T-helper 2 cell treated with Interferon-gamma antibody and Interleukin-4, amounts not matched to agents 100 ng/mL and 5 ng/mL, for 36 hours (primary cell): ENCODE data around the gene IGBP1. TPM values are rescaled to one million over a fixed set of nuclear protein-coding genes. Genes with fewer than 3 reads are reported as not detected.
"Not testable (repeated sequence)": the region's sequence is repeated elsewhere in the genome, so short reads cannot be mapped to it uniquely, and the experiment has no call there.

Experiments used
- intact Hi-C: fragments of 100-400 bp; cut with micrococcal nuclease; formaldehyde crosslinking; loops from one replicate; pipeline ENCODE4 v1.15.1; 2023
- total RNA-seq: library from RNA; stranded (reverse); gene quantifications from 2 replicates; pipeline ENCODE4 v1.2.3, GENCODE V29; 2022

The IGBP1 gene
- total RNA-seq, result 40.6 and 43.8 TPM in 2 replicates

DNA sequence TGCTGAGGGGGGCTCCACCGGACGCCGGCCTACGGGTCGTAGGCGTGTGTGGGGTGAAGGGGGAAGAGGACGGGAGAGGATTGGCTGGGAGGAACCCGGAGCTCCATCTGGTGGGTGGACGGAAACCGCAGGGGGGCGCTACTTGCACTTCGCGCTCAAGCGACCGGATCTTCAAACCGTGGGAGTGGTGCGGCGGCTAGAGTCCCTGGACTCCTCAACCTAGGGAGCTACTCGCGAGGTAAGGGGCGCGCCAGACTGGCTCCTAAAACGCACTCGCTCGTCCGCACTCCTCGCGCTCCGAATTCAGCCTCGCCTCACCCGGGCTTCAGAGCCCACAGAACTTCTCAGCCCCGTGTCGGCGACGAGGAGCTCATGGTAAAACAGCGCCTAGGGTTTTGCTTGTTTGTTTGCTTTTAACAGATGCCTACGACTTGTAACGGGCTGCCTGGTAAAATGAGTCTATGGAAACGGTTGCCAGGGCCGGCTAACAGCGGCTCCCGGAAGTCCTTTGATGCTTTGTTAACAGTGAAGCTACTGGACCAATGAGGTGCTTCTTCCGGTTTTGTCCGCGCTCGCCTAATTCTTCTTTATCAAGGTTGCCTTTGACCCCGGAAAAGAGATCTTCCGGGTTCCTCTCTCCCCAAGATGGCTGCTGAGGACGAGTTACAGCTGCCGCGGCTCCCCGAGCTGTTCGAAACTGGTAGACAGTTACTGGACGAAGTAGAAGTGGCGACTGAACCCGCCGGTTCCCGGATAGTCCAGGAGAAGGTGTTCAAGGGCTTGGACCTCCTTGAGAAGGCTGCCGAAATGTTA lies at the start of gene IGBP1:
TSS of gene IGBP1 (plus strand) at position 145 of the 813 bp plus-strand sequence. CDS start at position 646, 501 bp downstream.
- intact Hi-C loops, result loop anchor here (1.0 to 2.0 kb wide), 4 partner anchors 156 to 595 kb away; partner anchors contain the start of gene PDZD11

DNA sequence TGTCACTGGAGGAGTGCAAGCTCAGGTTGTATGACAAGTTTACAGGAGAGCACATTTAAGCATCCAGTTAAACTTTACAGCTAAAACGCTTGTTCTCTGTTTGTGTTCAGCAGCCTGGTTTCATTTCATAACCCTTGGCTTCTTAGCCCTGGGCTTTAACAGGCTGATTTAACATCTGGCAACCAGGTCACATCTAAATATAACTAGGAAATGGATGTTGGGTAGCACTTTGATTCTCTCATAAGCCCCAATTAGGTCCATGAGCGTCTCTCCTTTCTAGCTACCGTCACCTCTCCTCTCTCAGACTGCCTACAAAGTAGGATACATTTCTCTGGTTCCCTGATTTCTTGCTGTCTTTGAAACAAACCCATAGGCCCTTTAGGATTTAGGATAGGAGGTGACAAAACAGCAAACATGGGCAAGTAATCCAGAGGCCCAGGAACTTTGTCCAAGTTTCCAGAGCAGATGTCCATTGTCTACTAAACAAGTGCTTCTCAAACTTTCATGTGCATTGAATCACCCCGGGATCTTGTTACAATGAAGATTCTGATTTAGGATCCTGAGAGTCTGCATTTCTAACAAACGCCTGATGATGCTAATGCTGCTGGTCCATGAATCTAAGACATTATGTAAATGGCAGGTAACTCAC lies 48.5 kb upstream of the IGBP1 start:
- intact Hi-C loops, result no loop called here

DNA sequence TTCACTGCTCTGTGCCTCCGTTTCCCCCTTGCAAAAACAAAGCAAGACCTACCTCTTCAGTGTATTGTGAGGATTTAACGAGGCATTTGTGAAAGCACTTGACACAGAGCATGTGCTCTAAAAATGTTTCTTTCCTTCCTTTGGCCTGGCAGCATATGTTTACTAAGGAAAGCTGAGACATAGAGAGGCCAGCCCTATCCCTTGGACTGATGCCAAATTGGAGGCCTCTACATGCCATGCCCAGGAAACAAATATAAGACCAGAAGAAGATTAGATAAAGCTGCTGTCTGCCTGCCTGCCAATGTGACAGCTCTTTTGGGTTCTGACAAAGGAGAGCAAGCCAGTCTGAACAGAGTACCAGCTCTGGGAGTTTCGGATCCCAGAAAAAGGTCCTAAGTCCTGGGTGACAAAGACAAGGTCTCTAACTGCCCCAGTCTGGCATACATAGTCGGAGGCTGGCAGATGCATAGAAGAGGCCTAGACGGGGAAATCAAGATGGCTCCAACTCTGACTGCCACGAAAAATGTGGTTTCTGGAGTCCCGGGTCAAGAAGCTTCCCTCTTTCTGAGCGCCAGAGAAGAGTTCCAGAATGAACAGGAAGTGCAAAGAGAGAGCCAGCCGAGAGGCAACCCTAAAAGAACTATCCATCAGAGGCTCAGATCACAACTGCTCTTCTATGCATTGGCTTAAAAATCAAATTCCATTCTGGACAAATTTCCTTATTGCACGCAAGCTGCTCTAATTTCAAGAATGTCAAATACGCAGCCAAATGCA lies 45.2 kb upstream of the IGBP1 start:
- intact Hi-C loops, result no loop called here

DNA sequence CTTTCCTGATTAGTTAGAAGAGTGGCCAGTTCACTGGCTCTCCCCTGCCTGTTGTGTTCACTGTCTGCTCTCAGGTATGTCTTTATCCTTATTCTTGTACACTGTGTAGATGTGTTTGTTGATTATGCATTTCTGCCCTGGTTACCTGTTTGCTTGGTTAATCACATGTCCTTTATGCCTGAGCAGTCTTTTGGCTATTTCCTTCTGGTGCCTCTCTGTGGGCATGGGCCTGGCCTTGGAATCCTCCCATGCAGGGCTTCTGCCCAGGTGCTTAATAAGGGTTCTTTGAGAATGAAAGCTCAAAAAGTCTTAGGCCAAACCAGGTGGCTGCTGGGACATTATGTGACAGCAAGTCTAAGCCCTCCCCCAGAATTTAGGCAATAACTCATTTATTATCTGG lies 44.5 kb upstream of the IGBP1 start:
- intact Hi-C loops, result no loop called here

DNA sequence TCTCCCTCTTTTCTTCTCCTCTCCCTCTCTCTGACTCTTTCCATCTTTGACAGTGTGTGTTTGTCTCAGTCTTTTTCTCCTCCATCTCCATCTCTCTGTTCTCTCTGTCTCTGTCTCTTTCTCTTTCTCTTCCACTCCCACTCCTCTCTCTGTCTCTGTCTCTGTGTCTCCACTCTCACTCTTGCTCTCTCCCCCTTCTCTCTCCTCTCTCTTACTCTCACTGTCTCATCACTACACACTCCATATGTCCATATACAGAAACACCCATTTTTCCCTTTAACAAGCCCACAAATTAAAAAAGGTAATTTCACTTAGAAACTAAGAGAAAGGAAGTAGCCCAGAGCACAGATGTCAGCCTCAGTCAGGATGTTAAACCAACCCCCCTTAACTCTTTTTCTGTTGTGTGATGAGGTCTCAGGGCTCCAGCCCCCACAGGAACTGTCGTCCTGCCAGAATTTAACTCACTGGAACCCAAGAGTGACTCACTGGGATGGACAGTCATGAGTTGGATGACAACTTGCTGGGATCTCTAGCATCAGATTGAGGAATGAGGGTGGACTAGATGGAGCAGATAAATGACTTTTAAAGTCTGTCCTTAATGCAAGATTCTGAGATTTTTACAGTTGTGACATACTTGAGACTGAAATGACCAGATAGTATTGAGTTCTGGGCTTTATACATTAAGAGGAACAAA lies 43.5 kb upstream of the IGBP1 start:
- intact Hi-C loops, result no loop called here

DNA sequence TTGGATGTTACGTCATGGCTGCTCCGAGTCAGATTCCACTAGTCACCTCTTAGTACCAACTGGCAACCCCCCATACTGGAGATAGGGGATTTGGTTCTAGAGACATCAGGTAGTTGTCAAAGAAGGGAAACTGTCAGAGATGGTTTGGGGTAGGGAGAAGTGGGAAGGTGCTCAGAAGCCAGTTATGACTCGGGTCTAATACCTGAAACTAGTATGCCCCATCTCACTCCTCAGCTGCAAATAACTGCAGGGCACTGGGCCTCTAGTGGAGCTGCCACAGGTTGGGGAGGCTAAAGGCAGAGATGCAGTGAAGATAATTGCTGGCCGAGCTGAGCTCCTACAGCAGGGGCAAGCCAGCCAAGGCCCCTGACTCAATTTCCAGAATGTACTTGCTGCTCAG lies 41.0 kb upstream of the IGBP1 start:
- intact Hi-C loops, result no loop called here

DNA sequence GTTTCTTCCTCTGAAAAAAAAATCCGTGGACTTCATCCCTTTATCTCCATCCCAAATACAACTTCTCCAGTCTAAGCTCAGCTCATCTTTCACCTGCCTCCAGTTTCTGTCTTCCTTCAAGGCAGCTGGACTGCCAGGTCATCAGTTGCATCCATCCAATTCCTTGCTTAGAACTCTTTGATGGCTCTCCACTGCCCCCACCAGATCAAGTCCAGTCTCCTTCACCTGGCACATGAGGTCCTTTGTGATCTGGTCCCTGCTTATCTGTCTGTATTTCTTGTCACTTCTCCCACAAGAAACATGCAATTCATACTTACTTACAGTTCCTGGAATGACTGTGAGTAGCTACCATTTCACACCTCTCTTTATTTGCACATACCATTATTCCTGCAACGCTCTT lies 37.2 kb upstream of the IGBP1 start:
- intact Hi-C loops, result no loop called here

DNA sequence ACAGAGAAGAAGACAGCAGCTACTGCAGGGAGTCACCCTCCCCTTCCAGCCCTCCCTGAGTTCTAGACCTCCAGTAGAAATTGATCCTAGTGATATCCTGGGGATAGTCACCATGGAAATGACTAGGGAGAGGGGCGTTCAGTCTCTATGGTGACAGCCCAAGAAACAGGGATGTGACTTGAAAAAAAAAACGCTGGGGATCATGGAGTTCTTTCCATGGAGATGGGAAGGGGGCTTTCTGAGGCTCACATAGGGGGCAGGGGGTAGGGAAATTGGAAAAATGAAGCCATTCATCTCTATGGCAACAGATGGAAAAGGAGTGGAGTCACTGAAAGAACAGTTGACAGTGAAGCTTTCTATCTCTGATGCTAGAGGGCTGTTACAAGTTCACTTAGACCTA lies 28.0 kb upstream of the IGBP1 start:
- intact Hi-C loops, result no loop called here

DNA sequence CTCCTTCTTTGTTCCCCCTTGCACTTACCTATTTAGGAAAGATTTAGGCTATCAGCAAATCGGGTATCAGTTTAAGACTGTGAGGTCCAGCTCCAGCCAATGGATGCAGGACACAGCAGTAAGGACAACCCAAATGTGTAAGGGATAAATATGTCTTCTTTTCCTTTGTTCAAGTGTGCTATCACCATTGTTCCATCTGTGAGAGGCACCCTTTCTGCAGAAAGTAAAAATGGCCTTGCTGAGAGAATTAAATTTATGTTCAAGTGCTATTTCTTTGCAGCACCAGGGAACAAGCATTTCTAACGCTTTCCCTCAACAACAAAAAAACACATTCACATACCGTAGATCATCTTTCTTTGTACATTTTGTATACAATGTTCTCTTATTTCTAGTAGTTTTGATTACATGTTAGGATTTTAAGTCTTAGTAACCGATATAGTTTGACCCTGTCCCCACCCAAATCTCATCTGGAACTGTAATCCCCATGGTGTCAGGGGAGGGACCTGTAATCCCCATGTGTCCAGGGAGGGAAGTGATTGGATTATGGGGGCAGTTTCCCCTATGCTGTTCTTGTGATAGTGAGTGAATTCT lies 21.7 kb upstream of the IGBP1 start:
- intact Hi-C loops, result not testable (repeated sequence)

DNA sequence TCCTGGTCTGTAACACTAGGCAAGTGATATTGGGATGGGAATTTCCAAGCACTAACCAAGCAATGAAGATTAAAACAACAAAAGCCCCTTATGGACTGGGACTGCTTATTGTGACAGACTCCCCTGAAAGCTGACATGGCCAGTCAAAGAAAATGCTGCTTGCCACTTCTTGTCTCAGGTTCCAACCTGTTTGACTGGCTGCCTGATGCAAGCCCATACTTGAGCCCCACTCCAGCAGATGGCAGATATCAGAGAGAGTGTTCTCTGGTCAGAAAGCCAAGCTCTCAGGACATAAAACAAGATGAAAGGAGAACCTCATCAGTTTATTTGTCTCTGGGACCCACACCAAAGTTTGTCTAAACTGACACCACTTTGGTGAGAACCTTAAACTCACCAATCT lies 15.5 kb upstream of the IGBP1 start:
- intact Hi-C loops, result no loop called here

DNA sequence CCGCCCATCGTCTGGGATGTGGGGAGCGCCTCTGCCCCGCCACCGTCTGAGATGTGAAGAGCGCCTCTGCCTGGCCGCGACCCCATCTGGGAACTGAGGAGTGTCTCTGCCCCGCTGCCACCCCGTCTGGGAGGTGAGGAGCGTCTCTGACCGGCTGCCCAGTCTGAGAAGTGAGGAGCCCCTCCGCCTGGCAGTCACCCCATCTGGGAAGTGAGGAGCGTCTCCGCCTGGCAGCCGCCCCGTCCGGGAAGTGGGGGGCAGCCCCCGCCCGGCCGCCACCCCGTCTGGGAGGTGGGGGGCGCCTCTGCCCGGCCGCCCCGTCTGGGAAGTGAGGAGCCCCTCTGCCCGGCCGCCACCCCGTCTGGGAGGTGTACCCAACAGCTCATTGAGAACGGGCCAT lies 10.2 kb upstream of the IGBP1 start:
- intact Hi-C loops, result not testable (repeated sequence)

DNA sequence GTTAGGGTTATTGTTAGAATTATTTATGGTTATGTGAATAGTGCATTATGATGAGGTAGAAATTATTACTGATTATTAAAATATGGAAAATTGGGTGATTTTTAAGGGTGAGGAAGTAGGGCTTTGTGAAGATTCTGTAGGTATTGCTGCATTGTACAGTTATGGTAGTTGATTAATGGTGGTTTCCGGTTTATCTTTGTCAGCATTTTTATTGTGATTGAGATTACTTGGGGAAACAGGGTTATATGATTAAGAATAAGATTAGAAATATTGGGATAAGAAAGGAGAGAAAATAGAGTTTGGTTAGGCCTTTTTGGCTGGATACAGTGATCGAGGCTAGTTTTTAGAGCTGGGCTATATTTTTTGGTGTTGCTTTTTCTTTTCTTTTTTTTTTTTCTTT lies 8.6 kb upstream of the IGBP1 start:
- intact Hi-C loops, result no loop called here

DNA sequence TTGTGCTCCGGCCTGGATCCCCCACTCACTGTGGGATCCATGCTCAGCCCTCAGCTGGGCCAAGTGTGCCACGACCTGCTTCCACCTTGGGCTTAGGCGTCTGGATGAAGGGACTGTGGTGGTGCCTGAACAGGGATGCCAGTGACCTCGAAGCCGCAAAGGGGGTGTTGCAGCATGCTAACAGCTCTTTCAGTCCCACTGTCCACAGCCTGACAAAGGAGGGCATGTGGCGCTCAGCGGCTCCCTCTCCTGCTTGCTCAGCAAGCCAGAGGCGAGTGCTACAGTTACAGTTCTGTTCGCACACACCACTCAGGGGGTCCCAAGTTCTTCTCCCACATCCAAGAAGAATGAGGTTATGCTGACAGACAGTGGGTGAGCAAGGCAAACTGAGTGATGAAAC lies 5.2 kb upstream of the IGBP1 start:
- intact Hi-C loops, result no loop called here

DNA sequence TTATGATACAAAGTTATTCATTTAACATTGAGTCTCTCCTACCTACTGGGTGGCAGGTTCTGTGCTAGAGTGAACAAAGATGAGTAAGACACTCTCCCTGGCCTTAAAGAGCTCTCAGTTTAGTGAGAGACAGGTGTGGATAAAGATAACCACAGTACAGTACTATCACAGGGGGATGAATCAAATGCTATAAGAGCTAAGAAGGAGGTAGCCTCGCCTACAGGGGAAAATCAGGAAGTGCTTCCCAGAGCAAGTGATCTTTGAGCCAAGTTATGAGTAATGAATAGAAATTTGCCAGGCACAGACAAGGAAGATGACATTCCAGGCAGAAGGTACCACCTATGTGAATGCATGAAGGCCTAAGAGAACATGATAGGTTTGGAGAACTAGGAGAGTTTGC lies 3.4 kb upstream of the IGBP1 start:
- intact Hi-C loops, result no loop called here

DNA sequence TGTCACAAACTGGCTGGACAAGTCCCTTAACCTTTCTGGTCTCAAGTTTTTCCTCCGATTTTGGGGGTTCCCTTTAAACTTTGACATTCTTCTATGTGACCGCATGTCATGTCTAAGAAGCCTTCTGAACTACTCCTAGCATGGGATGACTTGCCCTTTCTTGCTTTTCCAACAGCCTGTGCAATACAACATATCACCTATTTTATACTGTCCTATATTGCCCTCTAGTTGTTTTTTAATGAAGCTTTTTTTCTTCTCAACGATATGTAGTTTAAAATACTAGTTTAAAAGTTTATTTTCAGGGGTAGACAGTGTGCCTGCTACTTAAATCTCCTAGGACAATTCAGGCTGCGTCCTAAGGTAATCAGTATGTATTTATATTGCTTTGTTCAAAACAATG lies 1.0 kb upstream of the IGBP1 start:
- intact Hi-C loops, result loop anchor here (2.0 kb wide), 1 partner anchor 593 kb away; no protein-coding TSS in a partner anchor

DNA sequence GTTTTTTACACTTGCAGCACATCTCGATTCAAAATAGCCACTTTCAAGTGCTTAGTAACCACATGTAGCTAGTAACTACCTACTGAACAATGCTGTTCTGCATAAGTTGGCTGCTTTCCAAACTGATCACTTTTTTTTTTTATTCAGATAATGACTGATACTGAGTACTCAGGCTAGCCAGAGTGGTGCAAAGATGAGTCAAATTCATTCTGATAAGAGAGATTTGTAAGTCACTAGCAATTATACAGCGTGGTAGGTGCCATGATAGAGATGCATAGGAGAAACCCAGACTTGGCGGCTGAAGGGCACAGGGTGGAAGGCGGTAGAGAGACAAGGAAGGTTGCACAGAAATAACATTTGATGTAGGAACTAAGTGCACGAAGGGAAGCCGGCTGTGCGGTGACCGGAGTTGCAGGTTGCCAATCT lies 357 bp upstream of the IGBP1 start:
- intact Hi-C loops, result loop anchor here (1.0 to 2.0 kb wide), 4 partner anchors 156 to 594 kb away; partner anchors contain the start of gene PDZD11

DNA sequence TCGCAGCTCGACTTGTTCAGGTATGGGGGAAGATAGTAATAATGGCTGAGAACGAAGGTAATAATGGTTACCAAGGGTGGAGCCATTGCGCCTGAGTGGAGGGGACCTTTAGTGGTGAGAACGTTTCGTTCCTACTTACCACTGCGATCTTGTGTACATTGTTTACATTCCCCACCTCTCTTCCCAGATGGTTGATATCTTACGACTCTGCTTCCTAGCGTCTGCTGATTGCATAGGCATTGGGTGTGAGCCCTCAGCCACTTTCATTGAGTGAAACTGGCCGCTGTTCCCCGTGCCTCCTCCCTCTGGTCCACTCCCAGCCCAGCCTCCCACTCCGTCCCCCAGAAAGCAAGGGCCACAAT lies 850 bp downstream of the IGBP1 start:
- intact Hi-C loops, result no loop called here

DNA sequence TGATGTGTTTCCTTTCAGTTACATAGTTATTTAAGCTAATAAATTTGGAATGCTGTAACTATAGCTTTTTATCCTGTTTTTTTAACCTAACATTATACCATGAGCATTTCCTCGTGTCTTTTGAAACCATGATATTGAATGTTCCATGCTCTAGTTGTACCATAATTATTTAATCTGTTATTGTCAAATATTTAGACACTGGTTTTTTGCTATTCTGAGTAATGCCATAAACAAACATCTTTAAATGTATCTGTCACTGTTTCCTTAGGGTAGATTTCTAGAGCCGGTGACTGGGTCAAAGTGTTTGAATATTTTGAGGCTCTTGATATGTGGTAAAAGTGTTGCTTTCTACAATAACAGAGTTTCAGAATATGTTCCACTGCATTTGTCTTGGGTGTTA lies 5.4 kb downstream of the IGBP1 start:
- intact Hi-C loops, result no loop called here

DNA sequence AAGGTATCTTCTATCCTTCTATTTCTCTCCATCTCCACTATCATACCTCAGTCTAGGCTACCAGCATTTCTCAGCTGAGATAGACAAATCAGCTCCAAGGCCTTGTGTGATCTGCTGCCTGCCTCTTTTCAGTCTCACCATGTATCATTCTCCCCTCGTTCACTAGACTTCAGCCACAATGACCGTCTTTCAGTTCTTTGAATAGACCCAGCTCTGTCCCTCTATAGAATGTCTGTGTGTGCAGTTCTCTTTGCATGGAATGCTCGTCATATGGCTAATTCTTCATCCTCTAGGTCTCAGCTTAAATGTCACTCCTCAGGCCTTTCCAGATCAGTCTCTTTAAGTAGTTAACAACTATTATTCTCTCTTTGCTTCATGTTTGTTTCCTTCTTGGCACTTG lies 6.5 kb downstream of the IGBP1 start:
- intact Hi-C loops, result no loop called here

DNA sequence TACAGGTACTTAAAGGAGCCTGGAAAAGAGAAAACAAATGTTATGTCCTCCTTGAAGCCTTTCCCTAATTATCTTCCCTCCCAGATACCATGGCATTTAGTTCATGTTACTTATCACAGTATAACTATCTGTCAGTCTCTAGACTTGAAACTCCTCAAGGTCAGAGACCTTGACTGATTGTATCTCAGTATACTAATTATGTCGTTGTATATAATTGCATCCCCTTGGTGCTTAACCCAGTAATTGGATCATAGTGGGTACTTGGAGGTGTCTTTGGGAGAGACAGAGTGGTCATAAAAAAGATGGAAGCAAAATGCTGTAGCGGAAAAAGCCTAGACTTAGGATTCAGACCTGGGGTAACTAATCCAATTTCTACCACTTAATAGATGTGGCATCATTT lies 8.1 kb downstream of the IGBP1 start:
- intact Hi-C loops, result no loop called here
